NOMO-1 treated with DMSO at 0.1 percent for 48 hours (cell line): ENCODE results near the gene RAB42.
"Not testable (repeated sequence)": the region's sequence is repeated elsewhere in the genome, so short reads cannot be mapped to it uniquely, and the experiment has no call there.

Experiments
- DNase-seq: peaks from one replicate; lab custom pipeline; 2025; ENCODE audit not compliant: unreplicated experiment; lab: John Stamatoyannopoulos, UW

The RAB42 gene, protein sequence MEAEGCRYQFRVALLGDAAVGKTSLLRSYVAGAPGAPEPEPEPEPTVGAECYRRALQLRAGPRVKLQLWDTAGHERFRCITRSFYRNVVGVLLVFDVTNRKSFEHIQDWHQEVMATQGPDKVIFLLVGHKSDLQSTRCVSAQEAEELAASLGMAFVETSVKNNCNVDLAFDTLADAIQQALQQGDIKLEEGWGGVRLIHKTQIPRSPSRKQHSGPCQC

DNA sequence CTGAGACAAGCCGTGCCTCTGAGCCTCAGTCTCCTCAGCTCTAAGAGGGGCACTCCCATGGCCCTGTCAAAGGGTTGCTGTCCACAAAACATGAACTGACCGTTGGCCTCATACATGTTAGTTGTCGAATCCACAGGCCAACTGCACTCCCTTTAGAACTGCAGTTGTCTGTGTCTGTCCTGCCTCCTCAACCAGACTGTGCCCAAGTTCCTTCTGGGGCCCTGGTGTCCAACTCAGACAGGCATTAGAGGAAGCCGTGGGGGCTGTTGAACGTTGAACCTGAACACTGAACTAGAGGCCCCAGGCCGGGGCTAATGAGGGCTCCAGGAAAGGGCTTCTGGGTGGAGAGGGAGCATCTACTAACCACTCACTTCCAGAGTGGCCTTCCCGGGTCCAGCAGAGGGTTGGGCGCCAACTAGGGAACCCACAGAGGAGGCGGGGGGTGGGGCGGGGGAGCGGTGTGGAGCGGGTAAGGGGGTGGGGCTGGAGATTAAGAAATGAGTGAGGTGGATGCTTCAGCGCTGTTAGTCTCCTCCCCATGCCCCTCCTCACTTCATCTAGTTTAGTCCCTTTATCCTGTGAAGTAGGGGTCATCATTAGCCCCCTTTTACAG, at the start of gene RAB42:
Gene RAB42, plus strand, starts transcription at position 558 of the 613 bp plus-strand sequence. CDS start 247 bp downstream, outside the sequence.
- DNase-seq = peak; percentile 67

DNA sequence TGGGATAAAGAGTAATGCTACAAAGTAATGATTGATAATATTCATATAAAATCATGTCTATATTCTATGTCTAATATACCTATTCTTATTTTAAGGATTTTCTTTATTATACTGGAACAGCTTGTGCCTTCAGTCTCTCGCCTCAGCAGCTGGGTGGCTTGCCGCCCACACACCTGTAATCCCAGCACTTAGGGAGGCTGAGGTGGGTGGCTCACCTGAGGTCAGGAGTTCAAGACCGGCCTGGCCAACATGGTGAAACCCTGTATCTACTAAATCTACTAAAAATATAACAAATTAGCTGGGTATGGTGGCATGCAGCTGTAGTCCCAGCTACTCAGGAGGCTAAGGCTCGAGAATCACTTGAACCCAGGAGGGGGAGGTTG, 46.8 kb upstream of the RAB42 start:
- no peak for DNase-seq

DNA sequence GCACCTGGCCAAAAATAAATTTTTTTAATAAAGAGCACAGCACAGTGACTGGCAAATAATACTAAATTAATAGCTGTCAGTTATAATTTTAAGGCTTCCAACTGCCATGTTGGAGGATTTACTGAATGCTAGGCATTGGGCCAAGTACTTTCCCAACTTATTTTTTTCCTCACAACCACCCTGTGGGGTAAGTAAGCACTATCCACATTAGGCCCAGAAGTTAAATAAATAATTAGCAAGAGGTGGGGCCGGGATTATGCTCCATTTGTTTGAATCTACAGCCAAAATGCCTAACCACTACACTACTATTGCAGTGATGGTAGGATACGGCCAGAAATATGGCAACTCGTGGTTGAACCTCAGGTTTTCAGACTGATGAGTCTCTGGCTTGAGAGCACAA, 43.7 kb upstream of the RAB42 start:
- no peak for DNase-seq

DNA sequence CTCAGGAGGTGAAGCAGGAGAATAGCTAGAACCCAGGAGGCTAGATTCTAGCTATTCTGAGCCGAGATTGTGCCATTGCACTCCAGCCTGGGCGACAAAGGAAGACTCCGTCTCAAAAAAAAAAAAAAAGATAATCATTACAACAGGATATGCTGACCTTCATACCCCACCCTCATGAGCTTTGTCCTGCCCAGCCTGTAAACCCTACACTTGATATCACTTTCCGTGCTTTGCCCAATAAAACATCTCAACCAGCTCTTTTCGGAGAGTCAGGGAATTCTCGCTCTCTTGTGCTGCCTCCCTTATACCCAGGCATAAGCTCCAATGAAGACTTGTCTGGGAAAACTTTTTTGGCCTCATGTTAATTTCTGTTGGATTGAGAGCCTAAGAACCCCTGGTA, 40.7 kb upstream of the RAB42 start:
- no peak for DNase-seq

DNA sequence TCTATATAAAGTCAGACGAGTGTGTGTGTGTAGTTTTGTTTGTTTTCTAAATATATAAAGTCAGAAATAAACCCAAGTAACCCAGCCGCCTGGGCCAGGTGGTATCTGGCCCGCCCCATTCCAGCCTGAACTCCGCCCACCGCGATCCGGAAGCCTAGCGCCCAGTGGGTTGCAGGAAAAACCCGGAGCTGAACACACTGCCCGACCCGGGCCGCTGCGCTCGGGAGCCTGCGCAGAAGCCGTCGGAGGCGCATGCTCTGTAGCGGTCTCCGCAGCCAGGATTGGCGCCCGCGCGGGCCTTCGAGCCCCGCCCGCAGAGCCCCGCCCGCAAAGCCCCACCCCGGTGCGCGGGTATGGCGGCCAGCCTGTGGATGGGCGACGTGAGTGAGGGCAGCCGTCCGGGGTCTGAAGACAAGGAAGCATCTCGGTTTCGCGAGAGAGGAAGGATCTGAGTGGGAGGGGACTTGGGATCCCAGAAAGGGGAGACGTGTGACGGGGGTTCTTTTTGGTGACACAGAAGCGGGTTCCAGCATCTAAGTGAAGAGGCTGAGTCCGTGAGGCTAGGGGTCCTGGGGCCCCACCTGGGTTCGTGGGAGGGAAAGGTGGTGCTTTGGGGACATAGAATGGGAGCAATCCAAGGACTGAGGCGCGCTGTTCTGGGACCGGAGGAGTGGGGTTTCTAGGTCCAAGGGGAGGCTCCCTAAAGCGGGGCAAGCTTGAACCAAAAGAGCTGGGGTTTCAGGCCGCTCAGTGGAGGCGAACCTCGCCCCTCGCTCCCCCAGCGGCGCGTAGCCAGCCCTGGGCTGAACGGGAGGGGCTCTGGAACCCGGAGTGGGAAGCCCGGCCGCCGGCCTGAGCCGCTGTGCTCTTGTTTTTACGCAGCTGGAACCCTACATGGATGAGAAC, 39.1 kb upstream of the RAB42 start, which contains the start of gene TRNAU1AP:
Gene TRNAU1AP, plus strand, starts transcription at position 328 of the 906 bp plus-strand sequence. Its CDS starts 26 bp downstream, at position 354.
- peak; percentile 94 for DNase-seq

DNA sequence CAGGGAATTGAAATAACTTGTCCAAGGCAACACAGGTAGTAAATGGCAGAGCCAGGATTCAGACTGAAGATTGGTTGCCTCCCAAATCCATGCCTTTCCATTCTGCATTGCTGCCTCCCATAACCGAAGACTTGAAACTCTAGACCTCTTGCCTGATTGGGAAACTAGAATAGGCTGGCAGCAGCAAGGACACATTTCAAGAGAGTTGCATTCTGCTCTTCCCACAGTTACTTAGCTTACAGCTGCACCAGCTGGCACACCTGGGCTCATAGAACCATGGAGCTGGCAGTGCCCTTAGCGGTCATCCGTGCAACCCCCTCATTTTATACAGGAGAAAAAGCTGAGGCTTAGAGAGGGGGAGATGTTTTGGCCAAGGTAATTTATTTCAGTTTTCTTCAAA, 31.2 kb upstream of the RAB42 start:
- no peak for DNase-seq

DNA sequence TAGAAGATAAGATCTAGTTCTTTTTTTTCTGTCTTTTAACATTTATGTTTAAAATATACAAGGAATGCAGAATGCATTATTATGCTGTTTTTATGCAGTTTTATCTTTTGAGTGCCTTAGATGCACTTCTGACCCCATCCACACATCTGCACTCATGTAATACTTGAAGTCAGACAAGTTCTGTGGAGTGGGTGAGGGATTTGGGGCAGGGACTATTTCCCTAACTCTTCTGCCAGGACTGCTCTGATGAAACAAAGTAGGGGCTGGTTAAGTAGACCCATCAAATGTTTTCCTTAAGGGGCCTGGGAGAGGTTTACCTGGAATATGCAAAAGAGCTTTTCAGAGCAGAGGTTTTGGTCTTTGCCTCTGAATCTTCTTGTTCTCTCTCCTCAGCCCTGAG, 27.8 kb upstream of the RAB42 start:
- DNase-seq = no peak

DNA sequence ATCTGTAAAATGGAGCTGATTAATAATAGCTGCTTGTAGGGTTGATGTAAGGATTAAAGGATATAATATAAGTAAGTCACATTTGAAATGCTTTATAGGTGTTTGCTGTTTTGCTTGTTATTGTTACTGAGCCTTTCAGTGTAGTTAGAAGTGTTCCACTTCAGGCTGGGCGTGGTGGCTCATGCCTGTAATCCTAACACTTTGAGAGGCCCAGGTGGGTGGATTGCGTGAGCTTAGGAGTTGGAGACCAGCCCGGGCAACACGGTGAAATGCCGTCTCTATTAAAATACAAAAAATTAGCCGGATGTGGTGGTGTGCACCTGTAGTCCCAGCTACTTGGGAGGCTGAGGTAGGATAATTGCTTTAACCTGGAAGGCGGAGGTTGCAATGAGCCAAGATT, 27.0 kb upstream of the RAB42 start:
- no peak for DNase-seq

DNA sequence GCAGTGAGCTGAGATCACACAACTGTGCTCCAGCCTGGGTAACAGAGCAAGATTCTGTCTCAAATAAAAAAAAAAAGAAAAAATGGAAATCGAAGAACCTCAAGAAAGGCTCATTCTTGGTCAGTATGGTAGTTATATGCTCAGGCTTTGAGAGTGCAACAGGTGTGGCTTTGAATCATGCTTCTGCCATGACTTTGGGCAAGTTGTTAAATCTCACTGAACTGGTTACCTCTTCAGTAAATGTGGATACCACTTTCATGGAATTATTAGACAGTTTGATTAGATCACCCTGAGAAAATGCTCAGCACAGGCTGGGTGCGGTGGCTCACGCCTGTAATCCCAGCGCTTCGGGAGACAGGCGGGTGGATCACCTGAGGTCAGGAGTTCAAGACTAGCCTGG, 26.3 kb upstream of the RAB42 start:
- no peak for DNase-seq

DNA sequence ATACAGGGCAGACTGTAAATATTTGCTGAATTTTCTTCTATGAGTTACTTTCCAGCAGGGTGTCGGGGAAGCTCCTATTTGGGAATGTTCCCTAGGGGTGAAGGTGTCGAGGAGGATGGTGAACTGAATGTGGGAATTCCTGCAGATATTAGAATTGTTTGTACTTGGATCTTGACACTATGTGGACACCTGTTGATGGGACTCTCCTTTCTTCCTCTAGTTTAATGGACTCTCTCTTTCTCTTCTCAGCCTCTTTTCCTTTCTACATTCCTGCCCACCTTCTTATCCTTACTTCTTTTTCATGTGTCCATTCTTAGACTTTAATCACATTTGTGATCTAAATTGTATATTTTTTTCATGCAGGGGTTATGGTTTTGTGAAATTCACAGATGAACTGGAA, 25.1 kb upstream of the RAB42 start:
- DNase-seq = no peak

DNA sequence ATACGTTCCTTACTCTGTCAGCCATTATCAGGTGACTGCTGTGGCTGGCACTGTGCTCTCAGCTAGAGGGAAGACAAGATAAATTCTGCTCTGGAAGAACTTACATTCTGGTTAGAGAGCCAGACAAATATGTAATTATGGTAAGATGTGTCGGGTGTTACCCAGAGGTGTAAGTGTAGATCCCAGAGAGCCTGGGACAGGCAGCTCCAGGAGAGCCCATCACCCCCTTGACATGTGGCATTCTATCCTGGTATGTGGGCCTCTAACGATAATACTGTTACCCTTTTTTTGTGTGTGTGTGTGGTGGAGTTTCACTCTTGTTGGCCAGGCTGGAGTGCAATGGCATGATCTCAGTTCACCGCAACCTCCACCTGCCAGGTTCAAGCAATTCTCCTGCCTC, 20.2 kb upstream of the RAB42 start:
- DNase-seq = no peak

DNA sequence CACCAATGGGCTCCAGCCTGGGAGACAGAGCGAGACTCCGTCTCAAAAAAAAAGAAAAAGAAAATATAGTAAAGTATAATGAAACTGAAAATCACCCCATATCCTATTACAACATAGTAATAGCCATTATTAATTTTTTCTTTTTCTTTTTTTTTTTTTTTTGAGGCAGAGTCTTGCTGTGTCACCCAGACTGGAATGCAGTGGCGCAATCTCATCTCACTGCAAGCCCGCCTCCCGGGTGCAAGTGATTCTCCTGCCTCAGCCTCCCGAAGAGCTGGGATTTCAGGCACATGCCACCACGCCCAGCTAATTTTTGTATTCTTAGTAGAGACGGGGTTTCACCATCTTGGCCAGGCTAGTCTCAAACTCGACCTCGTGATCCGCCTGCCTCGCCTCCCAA, 19.2 kb upstream of the RAB42 start:
- DNase-seq = not testable (repeated sequence)

DNA sequence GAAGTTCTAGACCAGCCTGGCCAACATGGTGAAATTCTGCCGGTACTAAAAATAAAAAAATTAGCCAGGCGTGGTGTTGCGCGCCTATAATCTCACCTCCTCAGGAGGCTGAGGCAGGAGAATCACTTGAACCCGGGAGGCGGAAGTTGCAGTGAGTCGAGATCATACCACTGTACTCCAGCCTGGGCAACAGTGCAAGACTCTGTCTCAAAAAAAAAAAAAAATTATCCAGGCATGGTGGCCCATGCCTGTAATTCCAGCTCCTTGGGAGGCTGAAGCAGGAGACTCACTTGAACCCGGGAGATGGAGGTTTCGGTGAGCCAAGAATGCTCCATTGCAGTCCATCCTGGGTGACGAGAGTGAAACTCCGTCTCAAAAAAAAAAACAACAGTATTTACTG, 18.5 kb upstream of the RAB42 start:
- DNase-seq = no peak

DNA sequence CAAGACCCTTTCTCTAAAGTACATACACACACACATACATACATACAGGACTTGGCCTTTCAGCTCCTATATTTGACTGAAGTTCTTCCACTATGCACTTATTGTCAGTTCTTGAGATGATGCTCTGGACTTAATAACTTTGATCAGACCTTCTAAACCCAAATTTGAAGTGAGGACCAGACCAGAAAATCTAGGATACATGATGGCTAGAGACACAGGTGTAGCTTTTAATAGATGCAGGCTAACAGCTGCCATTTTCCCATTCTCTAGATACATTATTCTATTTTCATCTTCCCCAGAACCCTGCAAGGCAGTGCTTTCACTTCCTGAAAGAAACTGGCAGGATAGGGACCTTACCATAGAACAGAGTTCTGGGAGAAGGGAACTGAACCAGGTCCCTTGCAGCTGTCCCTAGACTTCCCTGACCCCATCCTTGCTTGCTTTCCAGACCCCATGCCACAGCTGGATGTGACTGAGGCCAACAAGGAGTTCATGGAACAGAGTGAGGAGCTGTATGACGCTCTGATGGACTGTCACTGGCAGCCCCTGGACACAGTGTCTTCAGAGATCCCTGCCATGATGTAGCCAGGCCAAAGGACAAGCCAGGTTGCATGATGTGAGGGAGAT, 14.9 kb upstream of the RAB42 start:
- DNase-seq = no peak

DNA sequence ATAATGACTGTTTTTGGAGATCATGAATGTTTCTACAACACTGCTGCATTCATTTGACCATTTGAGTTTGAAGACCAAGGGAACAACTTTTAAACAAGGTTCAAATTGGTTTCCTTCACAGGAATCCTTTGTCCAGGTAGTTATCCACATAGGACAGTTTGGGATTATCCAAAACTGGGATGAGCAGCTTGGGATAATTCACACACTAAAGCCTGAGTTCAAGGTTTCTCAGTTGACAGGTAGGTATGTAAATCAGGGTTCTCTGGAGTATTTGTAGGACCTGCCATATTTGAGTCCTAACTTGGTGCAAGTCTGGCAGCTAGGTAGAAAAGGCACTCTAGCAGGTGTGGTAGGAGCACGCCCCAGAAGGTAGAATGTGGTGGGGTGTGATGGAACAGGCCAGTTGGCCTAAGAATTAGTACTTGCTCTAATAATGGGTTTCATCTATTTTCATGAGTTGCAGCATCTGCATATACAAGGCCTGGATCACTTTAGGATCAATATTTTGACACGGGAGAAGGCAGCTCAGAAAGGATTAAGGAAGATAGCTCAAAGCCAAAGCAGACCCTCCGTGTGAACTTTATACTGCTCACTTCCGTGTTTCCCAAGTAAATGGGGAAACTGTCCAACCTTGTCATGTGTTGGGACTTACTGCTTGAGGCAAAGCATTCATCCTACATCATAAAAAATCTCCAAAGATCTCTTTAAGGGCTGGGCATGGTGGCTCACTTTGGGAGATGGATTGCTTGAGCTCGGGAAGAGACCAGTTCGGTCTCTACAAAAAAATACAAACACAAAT, 14.1 kb upstream of the RAB42 start:
- peak; percentile 10 for DNase-seq

DNA sequence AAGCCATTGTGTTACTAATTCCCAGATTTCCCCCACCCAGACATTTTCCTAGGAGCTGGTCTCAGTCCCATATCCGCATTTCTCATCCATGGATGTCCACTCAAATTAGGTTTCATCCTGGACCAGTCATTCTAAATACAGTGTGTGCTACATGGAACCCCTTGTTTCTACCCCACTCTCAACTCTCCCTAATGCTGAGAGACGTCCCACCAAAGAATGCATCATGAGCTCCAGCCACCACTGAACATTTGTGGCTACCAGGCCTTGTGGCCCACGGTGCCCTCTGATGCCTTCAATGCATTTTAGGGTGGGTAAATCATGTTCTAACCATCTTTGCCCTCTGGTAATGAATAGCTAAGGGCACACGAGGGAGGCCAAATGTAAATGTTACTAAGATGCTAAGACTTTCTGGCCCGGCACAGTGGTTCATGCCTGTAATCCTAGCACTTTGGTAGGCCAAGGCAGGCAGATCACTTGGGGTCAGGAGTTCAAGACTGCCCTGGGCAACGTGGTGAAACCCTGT, 13.3 kb upstream of the RAB42 start:
- no peak for DNase-seq

DNA sequence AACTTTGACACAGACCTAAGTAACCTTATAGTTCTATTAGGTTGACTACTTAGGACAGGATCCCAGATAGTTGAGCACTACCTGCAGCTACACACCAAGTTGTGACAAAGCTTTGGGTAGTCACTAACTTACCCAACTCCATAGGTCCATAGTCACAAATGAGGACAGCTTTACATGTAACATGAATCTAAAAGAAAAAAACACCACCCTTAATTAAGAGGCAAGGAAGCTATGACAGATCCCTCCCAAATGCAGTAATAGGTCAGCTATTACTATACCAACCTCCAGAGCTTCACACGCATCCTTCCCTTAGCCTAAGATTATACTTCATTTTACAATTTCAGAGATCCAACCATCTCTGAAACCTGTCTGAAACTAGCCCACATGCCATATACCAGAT, 12.7 kb upstream of the RAB42 start:
- DNase-seq = no peak

DNA sequence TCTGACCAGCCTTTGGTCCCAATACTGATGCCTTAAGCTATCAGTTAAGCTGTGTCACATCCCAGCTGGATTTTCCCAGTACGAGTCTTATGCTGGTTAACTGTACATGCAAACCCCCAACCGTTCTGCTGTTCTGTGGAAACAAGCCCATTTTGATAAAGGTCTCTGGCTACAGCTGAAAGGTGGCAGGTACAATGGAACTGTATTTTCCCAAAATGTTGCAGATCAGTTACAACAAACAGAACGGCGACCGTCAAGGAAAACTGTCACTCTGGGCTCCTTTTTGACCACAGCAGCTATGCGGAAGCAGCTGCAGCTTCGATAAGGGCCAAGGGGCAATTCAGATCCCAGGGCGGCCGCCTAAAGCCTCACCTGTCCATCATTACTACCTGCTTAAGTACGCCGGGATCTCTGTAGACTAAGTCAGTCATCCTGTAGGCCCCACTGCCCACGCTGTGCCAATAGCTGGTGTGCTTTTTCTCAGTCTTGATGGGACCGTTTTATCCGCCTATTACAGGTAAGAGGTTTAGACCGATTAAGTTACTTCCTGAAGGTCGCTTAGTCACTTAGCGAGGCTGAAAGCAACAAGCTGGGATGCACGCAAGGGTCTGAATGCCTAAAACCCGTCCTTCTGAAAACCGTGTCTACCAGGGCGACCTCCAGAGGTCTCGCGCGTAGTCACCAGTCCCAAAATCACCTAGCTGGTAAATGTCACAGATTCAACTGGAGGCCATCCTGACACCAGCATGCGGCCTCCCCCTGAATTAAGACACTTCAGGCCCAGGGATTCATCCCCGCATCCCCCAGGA, 11.1 kb upstream of the RAB42 start:
- peak; percentile 58 for DNase-seq

DNA sequence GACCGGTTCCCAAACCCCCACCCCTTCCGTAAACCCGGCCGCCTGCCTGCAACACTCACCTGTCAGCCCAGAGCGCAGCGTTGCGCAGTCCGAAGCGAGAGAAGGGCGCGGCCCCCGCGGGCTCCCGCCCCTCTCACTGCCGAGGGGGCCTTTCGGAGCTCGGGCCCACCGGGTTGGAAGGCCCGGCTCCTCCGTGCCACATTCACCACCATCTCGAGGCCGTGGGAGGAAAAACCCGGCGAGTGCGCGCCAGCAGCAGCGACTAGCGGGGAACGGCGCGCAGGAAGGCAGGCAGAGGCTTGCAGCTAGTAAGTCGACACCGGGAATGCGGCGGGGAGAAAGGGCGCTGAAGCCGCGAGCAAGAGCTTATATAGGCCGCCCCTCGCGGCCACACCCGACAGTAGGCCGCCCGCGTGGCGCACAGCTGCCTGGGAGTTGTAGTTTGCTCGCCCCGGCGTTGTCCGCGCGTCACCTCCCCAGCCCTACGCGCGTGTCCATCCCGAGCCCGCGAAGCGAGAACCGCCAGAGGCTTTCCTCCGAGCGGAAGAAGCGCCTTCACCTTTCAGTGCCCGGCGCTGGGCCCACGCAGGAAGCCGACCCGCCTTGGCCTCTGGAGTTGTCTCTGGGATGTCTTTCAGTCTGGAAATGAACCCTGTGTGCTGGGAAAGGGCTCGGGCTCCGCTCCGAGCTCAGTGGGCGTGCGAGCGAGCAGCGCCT, 10.4 kb upstream of the RAB42 start:
- peak; percentile 94 for DNase-seq
